SIG-M5 treated with dmso at 0.1 percent for 504 hours (cell line): ENCODE results near the gene NTRK3.
"Not testable (repeated sequence)": the region's sequence is repeated elsewhere in the genome, so short reads cannot be mapped to it uniquely, and the experiment has no call there.

ENCODE experiments used
- DNase-seq: peaks from one replicate; lab custom pipeline; 2025; ENCODE audit not compliant: unreplicated experiment; lab: John Stamatoyannopoulos, UW

Gene NTRK3

GRCh38 chr15:88038261-88038660, 218.3 kb downstream of the NTRK3 start:
- DNase-seq: no peak

- DNase-seq: peak; percentile 18
These were observed 220.2 kb downstream of the NTRK3 start for GRCh38 chr15:88036154-88036839.

- no peak for DNase-seq
These were observed 221.2 kb downstream of the NTRK3 start for GRCh38 chr15:88035381-88035780.

- DNase-seq: not testable (repeated sequence)
These were observed 223.1 kb downstream of the NTRK3 start for GRCh38 chr15:88033421-88033820.

- DNase-seq: no peak
These were observed 223.8 kb downstream of the NTRK3 start for GRCh38 chr15:88032787-88033186.

GRCh38 chr15:88031461-88031860, 225.1 kb downstream of the NTRK3 start:
- DNase-seq: no peak

- no peak for DNase-seq
These were observed 226.8 kb downstream of the NTRK3 start for GRCh38 chr15:88029696-88030095.

- no peak for DNase-seq
These were observed 228.5 kb downstream of the NTRK3 start for GRCh38 chr15:88028024-88028423.

- no peak for DNase-seq
These were observed 232.6 kb downstream of the NTRK3 start for GRCh38 chr15:88023914-88024313.

- DNase-seq: no peak
These were observed 233.8 kb downstream of the NTRK3 start for GRCh38 chr15:88022716-88023115.

GRCh38 chr15:88021601-88022000, 234.9 kb downstream of the NTRK3 start:
- no peak for DNase-seq

- no peak for DNase-seq
These were observed 235.7 kb downstream of the NTRK3 start for GRCh38 chr15:88020806-88021205.

- DNase-seq: no peak
These were observed 236.9 kb downstream of the NTRK3 start for GRCh38 chr15:88019656-88020055.

- DNase-seq: no peak
These were observed 237.5 kb downstream of the NTRK3 start for GRCh38 chr15:88018869-88019641.

- no peak for DNase-seq
These were observed 238.8 kb downstream of the NTRK3 start for GRCh38 chr15:88017753-88018152.

GRCh38 chr15:88016406-88016805, 240.1 kb downstream of the NTRK3 start:
- DNase-seq: no peak

GRCh38 chr15:88015228-88015860, 241.2 kb downstream of the NTRK3 start:
- DNase-seq: no peak

GRCh38 chr15:88014454-88015160, 241.9 kb downstream of the NTRK3 start:
- no peak for DNase-seq

GRCh38 chr15:88013111-88013510, 243.4 kb downstream of the NTRK3 start:
- DNase-seq: no peak

GRCh38 chr15:88012688-88013087, 243.9 kb downstream of the NTRK3 start:
- no peak for DNase-seq

- no peak for DNase-seq
These were observed 244.3 kb downstream of the NTRK3 start for GRCh38 chr15:88012233-88012632.
